Osteocyte (in vitro differentiated cells): ENCODE measurements around the gene DNMT1. TPM values are rescaled to one million over a fixed set of nuclear protein-coding genes. Genes with fewer than 3 reads are reported as not detected.

Experiments
- DNase-seq: peaks from one replicate; pipeline ENCODE4 v3.0.0; 2021; ENCODE audit warnings: mixed read lengths; ENCODE audit not compliant: unreplicated experiment; ENCODE audit errors: extremely low spot score
- H3K27ac Mint-ChIP-seq: one replicate; pipeline ENCODE4 v1.8.0; 2021; ENCODE audit warnings: mild to moderate bottlenecking, mixed read lengths; ENCODE audit not compliant: unreplicated experiment
- H3K27me3 Mint-ChIP-seq: one replicate; pipeline ENCODE4 v1.8.0; 2021; ENCODE audit warnings: mixed read lengths; ENCODE audit not compliant: unreplicated experiment
- H3K36me3 Mint-ChIP-seq: one replicate; pipeline ENCODE4 v1.8.0; 2021; ENCODE audit warnings: mixed read lengths; ENCODE audit not compliant: unreplicated experiment
- H3K4me1 Mint-ChIP-seq: one replicate; pipeline ENCODE4 v1.8.0; 2021; ENCODE audit warnings: mixed read lengths; ENCODE audit not compliant: unreplicated experiment
- H3K4me3 Mint-ChIP-seq: one replicate; pipeline ENCODE4 v1.8.0; 2021; ENCODE audit warnings: mild to moderate bottlenecking, moderate library complexity, mixed read lengths; ENCODE audit not compliant: unreplicated experiment
- H3K9me3 Mint-ChIP-seq: one replicate; pipeline ENCODE4 v1.8.0; 2021; ENCODE audit warnings: mixed read lengths; ENCODE audit not compliant: unreplicated experiment
- CTCF ChIP-seq: fragments of 200-600 bp; sonication (generic); IDR thresholded peaks from 2 replicates; pipeline ENCODE4 v1.5.0; 2021; ENCODE audit warnings: antibody characterized with exemption, mild to moderate bottlenecking, moderate library complexity
- total RNA-seq: library from RNA; stranded (reverse); gene quantifications from 2 replicates; pipeline ENCODE4 v1.2.1, GENCODE V29; 2021

DNMT1 gene
- total RNA-seq, 1 donor from 2014 or later = 82.3 TPM

DNA sequence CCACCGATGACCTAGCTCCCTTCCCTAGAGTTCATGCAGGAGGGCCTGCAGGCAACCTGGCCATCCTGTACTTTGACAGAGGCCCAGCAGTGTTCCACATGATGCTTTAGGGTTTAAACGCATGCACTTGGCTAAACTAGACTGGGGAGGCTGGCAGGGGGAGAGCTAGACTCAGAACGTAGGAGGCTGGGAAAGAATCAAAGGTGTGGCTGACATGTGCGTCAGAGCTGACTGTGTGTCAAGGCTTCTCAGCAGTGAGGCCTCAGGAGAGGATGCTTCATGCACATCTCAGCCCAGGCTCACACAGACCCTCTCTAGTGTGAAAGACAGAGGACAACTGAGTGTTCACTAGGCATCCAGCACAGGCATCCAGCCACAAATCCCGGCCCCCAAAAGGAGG lies 28.7 kb downstream of the DNMT1 start:
- no peak overlapping the region for H3K4me3 Mint-ChIP-seq
- TF ChIP-seq CTCF = no peak
- no peak overlapping the region for H3K27ac Mint-ChIP-seq
- no peaks in the 10 kb centered on the region for H3K9me3 Mint-ChIP-seq
- no peaks in the 10 kb centered on the region for H3K27me3 Mint-ChIP-seq
- no peak for DNase-seq
- H3K4me1 Mint-ChIP-seq = no peaks in the 10 kb centered on the region
- H3K36me3 Mint-ChIP-seq = peaks cover 26% of the 10 kb centered on the region

- TF ChIP-seq CTCF = no peak
- no peaks in the 10 kb centered on the region for H3K4me1 Mint-ChIP-seq
- no peak overlapping the region for H3K4me3 Mint-ChIP-seq
- H3K27me3 Mint-ChIP-seq = no peaks in the 10 kb centered on the region
- no peak overlapping the region for H3K27ac Mint-ChIP-seq
- peaks cover 36% of the 10 kb centered on the region for H3K36me3 Mint-ChIP-seq
- no peak for DNase-seq
- no peaks in the 10 kb centered on the region for H3K9me3 Mint-ChIP-seq
Measured at GRCh38 chr19:10163536-10163935, 31.2 kb downstream of the DNMT1 start.

GRCh38 chr19:10159610-10160009 lies 35.1 kb downstream of the DNMT1 start:
- Mint-ChIP-seq H3K36me3 (peaks cover 40% of the 10 kb centered on the region), H3K4me1 (no peaks in the 10 kb centered on the region), H3K9me3 (no peaks in the 10 kb centered on the region), H3K27ac (no peak overlapping the region), H3K27me3 (no peaks in the 10 kb centered on the region), H3K4me3 (no peak overlapping the region)
- TF ChIP-seq CTCF = no peak
- DNase-seq = no peak

- Mint-ChIP-seq H3K27ac (no peak overlapping the region), H3K36me3 (peaks cover 46% of the 10 kb centered on the region), H3K9me3 (no peaks in the 10 kb centered on the region), H3K4me1 (no peaks in the 10 kb centered on the region), H3K27me3 (no peaks in the 10 kb centered on the region), H3K4me3 (no peak overlapping the region)
- DNase-seq = no peak
- TF ChIP-seq CTCF = no peak
Measured at GRCh38 chr19:10158485-10158884, 36.3 kb downstream of the DNMT1 start.

DNA sequence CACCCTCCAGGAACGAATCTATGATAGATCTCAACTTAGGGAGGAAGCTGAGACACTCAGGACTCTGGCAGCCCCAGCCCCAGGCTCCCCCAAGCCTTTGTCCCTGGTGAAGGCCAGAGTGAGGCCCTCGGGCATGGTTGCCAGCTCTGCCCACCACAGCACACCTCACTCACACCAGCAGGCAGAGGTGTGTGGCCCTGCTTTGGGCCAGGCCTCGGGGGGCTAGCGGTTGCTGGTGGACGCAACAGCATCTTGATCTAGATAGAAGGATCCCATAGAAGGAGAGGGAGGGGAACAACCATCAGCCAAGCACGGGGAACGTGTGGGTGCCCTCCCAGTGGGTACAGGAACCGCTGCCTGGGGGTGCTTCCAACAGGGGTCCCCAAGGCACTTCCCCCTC lies 36.7 kb downstream of the DNMT1 start:
- no peak overlapping the region for H3K27ac Mint-ChIP-seq
- peaks cover 43% of the 10 kb centered on the region for H3K36me3 Mint-ChIP-seq
- TF ChIP-seq CTCF = no peak
- H3K9me3 Mint-ChIP-seq = no peaks in the 10 kb centered on the region
- no peaks in the 10 kb centered on the region for H3K4me1 Mint-ChIP-seq
- no peaks in the 10 kb centered on the region for H3K27me3 Mint-ChIP-seq
- H3K4me3 Mint-ChIP-seq = no peak overlapping the region
- no peak for DNase-seq
